AG04450 (cell line): Measurements from ENCODE around the gene MIDN. TPM values are rescaled to one million over a fixed set of nuclear protein-coding genes. Genes with fewer than 3 reads are reported as not detected.

Experiments
- CTCF ChIA-PET: fragments of 300-600, 350-600 bp; formaldehyde crosslinking; extraction: SDS; loops from one replicate; lab custom pipeline; 2022; ENCODE audit warnings: antibody characterized with exemption, inconsistent platforms; lab: Charles Lee
- POLR2A ChIA-PET: fragments of 350-600 bp; formaldehyde crosslinking; extraction: SDS; loops from one replicate; lab custom pipeline; 2021; ENCODE audit warnings: antibody characterized with exemption, inconsistent platforms; lab: Yijun Ruan, JAX
- DNase-seq: peaks from one replicate; pipeline ENCODE4 v3.0.0-alpha.2; 2011; ENCODE audit warnings: low read depth, low spot score
- H3K27ac ChIP-seq: one replicate; pipeline ENCODE4 v1.5.1; 2012; ENCODE audit warnings: low read depth, low read length, control low read depth
- H3K27me3 ChIP-seq: one replicate; pipeline ENCODE4 v1.6.0; 2012; ENCODE audit warnings: low read length; ENCODE audit not compliant: control insufficient read depth, insufficient read depth
- H3K4me3 ChIP-seq: 2 replicates; pipeline ENCODE4 v1.5.1; 2011; ENCODE audit warnings: mild to moderate bottlenecking, low read depth, low read length, control low read depth
- H3K9me3 ChIP-seq: 2 replicates; pipeline ENCODE4 v1.5.1; 2012; ENCODE audit warnings: low read length; ENCODE audit not compliant: control insufficient read depth, insufficient read depth
- polyA plus RNA-seq: library from polyadenylated mRNA; depleted of rRNA; stranded (reverse); fragments of >200 nt; gene quantifications from 2 replicates; pipeline ENCODE4 v1.2.3, GENCODE V29; 2011
- TF ChIP-seq, protein P1 (sequence below): IDR thresholded peaks from 2 replicates; pipeline ENCODE4 v1.5.1; 2011; ENCODE audit warnings: low read depth, low read length, control low read depth, inconsistent platforms

The MIDN gene
- polyA plus RNA-seq, 1 experiment, result 6.6 TPM

GRCh38 chr19:1236576-1236975 is 11.8 kb upstream of the MIDN start:
- POLR2A ChIA-PET, result interaction anchor here (0.5 to 1.3 kb wide), 5 partner anchors 11 to 137 kb away, joined by 3 to 13 read pairs (median 5); partner anchors contain the start of gene CIRBP
- TF ChIP-seq, protein P1, sequence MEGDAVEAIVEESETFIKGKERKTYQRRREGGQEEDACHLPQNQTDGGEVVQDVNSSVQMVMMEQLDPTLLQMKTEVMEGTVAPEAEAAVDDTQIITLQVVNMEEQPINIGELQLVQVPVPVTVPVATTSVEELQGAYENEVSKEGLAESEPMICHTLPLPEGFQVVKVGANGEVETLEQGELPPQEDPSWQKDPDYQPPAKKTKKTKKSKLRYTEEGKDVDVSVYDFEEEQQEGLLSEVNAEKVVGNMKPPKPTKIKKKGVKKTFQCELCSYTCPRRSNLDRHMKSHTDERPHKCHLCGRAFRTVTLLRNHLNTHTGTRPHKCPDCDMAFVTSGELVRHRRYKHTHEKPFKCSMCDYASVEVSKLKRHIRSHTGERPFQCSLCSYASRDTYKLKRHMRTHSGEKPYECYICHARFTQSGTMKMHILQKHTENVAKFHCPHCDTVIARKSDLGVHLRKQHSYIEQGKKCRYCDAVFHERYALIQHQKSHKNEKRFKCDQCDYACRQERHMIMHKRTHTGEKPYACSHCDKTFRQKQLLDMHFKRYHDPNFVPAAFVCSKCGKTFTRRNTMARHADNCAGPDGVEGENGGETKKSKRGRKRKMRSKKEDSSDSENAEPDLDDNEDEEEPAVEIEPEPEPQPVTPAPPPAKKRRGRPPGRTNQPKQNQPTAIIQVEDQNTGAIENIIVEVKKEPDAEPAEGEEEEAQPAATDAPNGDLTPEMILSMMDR, result no peak
- CTCF ChIA-PET, result no interaction called here
- Histone ChIP-seq H3K4me3 (peak overlapping the region; percentile 73), H3K9me3 (no peaks in the 10 kb centered on the region; the same call in 1 of the 2 replicates), H3K27ac (peak overlapping the region; percentile 21), H3K27me3 (no peaks in the 10 kb centered on the region)
- DNase-seq, result no peak

- no peak for DNase-seq
- ChIA-PET POLR2A (interaction anchor here (0.5 kb wide), 1 partner anchor 58 kb away, joined by 13 read pairs; no protein-coding TSS in a partner anchor), CTCF (no interaction called here)
- TF ChIP-seq, protein P1, result no peak
- Histone ChIP-seq H3K27me3 (no peaks in the 10 kb centered on the region), H3K9me3 (no peaks in the 10 kb centered on the region; the same call in 1 of the 2 replicates), H3K27ac (peak overlapping the region; percentile 39), H3K4me3 (peak overlapping the region; percentile 73)
Observed at GRCh38 chr19:1237027-1237659, 11.2 kb upstream of the MIDN start.

DNA sequence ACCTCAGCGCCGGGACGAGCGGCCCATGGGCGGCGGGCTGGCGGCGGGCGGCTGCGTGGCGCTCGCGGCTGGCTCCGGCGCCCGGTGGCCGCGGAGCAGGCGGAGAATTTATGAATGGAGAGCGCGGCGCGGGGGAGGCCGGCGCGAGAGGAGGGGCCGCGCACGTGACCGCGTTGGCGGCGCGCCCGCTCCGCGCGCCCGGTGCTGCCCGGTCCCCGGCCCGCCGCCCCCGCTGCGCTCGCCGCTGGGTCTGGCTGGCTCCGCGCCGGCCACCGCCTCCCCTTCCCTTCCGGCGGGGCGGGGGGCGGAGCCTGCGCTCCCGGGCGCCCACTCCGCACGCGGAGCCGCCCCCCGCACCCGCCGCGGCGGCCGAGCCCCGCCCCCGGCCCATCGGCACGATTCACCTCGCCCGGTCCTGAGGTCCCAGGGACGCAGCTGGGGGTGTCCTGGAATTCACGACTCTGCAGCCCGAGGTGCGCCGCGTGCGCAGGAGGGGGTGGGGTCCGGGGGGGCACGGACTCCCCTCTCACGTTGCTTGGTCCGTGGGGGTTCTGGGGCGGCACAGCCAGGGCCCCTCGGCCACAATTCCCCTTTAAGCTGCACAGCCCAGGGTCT is 10.5 kb upstream of the MIDN start, which contains the start of gene CBARP:
TSS of gene CBARP (minus strand) at position 252 of the 615 bp plus-strand sequence. CDS start 1,905 bp downstream, outside the sequence.
- DNase-seq, result no peak

DNA sequence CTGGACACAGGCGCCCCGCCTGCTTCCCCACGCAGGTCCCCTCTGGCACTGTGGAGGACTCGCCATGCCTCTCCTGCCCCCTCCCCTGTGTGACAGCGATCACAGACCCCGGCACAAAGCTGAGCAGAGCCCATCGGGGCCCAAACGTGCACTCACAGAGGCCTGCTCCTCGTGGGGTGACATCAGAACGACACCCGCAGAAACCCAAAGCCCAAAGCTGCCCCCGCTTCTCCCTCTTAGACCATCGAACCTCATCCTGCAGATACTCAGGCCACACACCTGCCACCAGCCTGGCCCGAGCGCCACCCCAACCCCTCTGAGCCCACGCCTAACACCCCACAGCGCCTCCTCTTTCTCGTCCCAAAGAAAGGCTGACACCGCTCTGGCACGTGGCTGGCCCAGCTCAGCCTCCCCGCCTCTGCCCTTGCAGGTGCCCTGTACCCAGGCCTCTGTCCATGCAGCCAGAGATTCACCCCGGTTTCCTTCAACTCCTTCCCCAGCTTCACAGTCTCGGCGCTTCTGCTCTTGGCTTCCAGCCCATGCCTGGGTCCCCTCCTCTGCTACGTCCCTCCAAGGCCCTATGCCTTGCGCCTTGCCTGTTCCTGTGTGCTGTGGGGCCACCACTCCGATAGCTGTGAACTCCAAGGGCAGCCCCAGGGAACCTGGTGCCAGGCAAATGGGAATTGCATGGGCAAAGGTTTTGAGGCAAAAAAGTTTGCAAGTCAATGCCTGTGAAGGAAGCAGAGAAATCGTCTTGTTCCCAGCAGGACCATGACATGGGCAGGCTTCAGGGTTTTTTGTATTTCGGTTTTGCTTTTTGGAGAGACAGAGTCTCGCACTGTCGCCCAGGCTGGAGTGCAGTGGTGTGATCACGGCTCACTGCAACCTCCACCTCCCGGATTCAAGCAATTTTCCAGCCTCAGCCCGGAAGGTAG is 9.7 kb upstream of the MIDN start:
- Histone ChIP-seq H3K4me3 (peak overlapping the region; percentile 73), H3K27ac (peak overlapping the region; percentile 31), H3K27me3 (no peaks in the 10 kb centered on the region), H3K9me3 (no peaks in the 10 kb centered on the region; the same call in 1 of the 2 replicates)
- ChIA-PET CTCF (no interaction called here), POLR2A (interaction anchor here (0.8 kb wide), 1 partner anchor 30 kb away, joined by 7 read pairs; the partner anchor contains the start of gene CIRBP)
- TF ChIP-seq, protein P1, result no peak
- DNase-seq, result no peak

More for the DNA sequence above, 10.5 kb upstream of the MIDN start, which contains the start of gene CBARP:
- H3K27me3 ChIP-seq, result no peaks in the 10 kb centered on the region
- peak within 1 kb of the TSS; percentile 39 for H3K27ac ChIP-seq
- peak within 1 kb of the TSS; percentile 73 for H3K4me3 ChIP-seq
- ChIA-PET POLR2A (interaction anchor here (0.8 kb wide), 1 partner anchor 31 kb away, joined by 7 read pairs; the partner anchor contains the start of gene CIRBP), CTCF (no interaction called here)
- TF ChIP-seq, protein P1, result no peak
- H3K9me3 ChIP-seq, result no peaks in the 10 kb centered on the region; the same call in 1 of the 2 replicates
